Activated CD8-positive, alpha-beta T cell treated with anti-CD3 and anti-CD28 coated beads for 36 hours (primary cell): ENCODE results near the gene SERPINB5. TPM values are rescaled to one million over a fixed set of nuclear protein-coding genes. Genes with fewer than 3 reads are reported as not detected.

Experiments
- ATAC-seq: fragments of 200-7000 bp; cut with Tn5 transposase; one replicate; pipeline ENCODE4 v1.10.0; 2021; ENCODE audit warnings: mild to moderate bottlenecking, moderate library complexity
- CTCF ChIA-PET: fragments of 350-600 bp; sonication (Branson Sonifier 250); formaldehyde crosslinking; loops from one replicate; lab custom pipeline; 2021; ENCODE audit warnings: antibody characterized with exemption; lab: Charles Lee
- POLR2A ChIA-PET: fragments of 350-600 bp; sonication (Branson Sonifier 250); formaldehyde crosslinking; loops from one replicate; lab custom pipeline; 2021; ENCODE audit warnings: antibody characterized with exemption; lab: Charles Lee
- DNase-seq: peaks from one replicate; pipeline ENCODE4 v3.0.0-alpha.2; 2020
- H3K27ac Mint-ChIP-seq: one replicate; pipeline ENCODE4 v1.8.0; 2021; ENCODE audit warnings: mild to moderate bottlenecking, mixed read lengths
- H3K27me3 Mint-ChIP-seq: one replicate; pipeline ENCODE4 v1.8.0; 2021; ENCODE audit warnings: mixed read lengths
- H3K36me3 Mint-ChIP-seq: one replicate; pipeline ENCODE4 v1.8.0; 2021; ENCODE audit warnings: low read depth, mixed read lengths
- H3K4me1 Mint-ChIP-seq: one replicate; pipeline ENCODE4 v1.8.0; 2021; ENCODE audit warnings: low read depth, mixed read lengths
- H3K4me3 Mint-ChIP-seq: one replicate; pipeline ENCODE4 v1.8.0; 2021; ENCODE audit warnings: mild to moderate bottlenecking, moderate library complexity, mixed read lengths
- H3K9me3 Mint-ChIP-seq: one replicate; pipeline ENCODE4 v1.8.0; 2021; ENCODE audit warnings: mixed read lengths
- CTCF ChIP-seq: fragments of 200-600 bp; IDR thresholded peaks from one replicate; pipeline ENCODE4 v1.8.0; 2022; ENCODE audit warnings: antibody characterized with exemption, mild to moderate bottlenecking
- intact Hi-C: fragments of 100-400 bp; cut with micrococcal nuclease; formaldehyde crosslinking; loops from one replicate; pipeline ENCODE4 v1.10.0; 2022
- total RNA-seq, 2 experiments: library from RNA; stranded (reverse); gene quantifications; one replicate each; pipeline ENCODE4 v1.2.3, GENCODE V29; 2021

Gene SERPINB5
- total RNA-seq, 2 experiments from 2014 or later, result not detected

GRCh38 chr18:63460414-63460813 lies 16.3 kb upstream of the SERPINB5 start:
- ATAC-seq (no peak), DNase-seq (no peak)
- CTCF ChIA-PET, result interaction anchor here (0.8 to 1.5 kb wide), 2 partner anchors 21 to 45 kb away, joined by 3 to 4 read pairs; no protein-coding TSS in a partner anchor
- intact Hi-C loops, result no loop called here
- H3K36me3 Mint-ChIP-seq, result no peaks in the 10 kb centered on the region
- no peaks in the 10 kb centered on the region for H3K9me3 Mint-ChIP-seq
- H3K4me1 Mint-ChIP-seq, result no peaks in the 10 kb centered on the region
- peaks cover 12% of the 10 kb centered on the region for H3K27me3 Mint-ChIP-seq
- no peak for TF ChIP-seq CTCF
- H3K27ac Mint-ChIP-seq, result no peak overlapping the region
- H3K4me3 Mint-ChIP-seq, result no peak overlapping the region
- POLR2A ChIA-PET, result no interaction called here

GRCh38 chr18:63464434-63464833 lies 12.3 kb upstream of the SERPINB5 start:
- POLR2A ChIA-PET, result no interaction called here
- Mint-ChIP-seq H3K27ac (no peak overlapping the region), H3K27me3 (peaks cover 12% of the 10 kb centered on the region), H3K36me3 (no peaks in the 10 kb centered on the region), H3K9me3 (no peaks in the 10 kb centered on the region), H3K4me3 (no peak overlapping the region), H3K4me1 (no peaks in the 10 kb centered on the region)
- no peak for TF ChIP-seq CTCF
- no peak for DNase-seq
- no peak for ATAC-seq
- CTCF ChIA-PET, result interaction anchor here (1.1 to 1.3 kb wide), 2 partner anchors 18 to 42 kb away, joined by 3 to 5 read pairs; no protein-coding TSS in a partner anchor
- intact Hi-C loops, result no loop called here

- Mint-ChIP-seq H3K27ac (no peak overlapping the region), H3K27me3 (peaks cover 12% of the 10 kb centered on the region), H3K9me3 (no peaks in the 10 kb centered on the region), H3K4me3 (no peak overlapping the region), H3K36me3 (no peaks in the 10 kb centered on the region), H3K4me1 (no peaks in the 10 kb centered on the region)
- ATAC-seq, result peak; percentile 34
- peak; percentile 7 for DNase-seq
- TF ChIP-seq CTCF, result no peak
- ChIA-PET CTCF (interaction anchor here (1.3 kb wide), 1 partner anchor 41 kb away, joined by 5 read pairs; no protein-coding TSS in a partner anchor), POLR2A (no interaction called here)
- intact Hi-C loops, result no loop called here
These were observed 11.7 kb upstream of the SERPINB5 start for GRCh38 chr18:63465059-63465458.

GRCh38 chr18:63467699-63468098 lies 9.1 kb upstream of the SERPINB5 start:
- no peaks in the 10 kb centered on the region for H3K9me3 Mint-ChIP-seq
- H3K4me3 Mint-ChIP-seq, result no peak overlapping the region
- no peaks in the 10 kb centered on the region for H3K36me3 Mint-ChIP-seq
- intact Hi-C loops, result no loop called here
- DNase-seq, result no peak
- peaks cover 5% of the 10 kb centered on the region for H3K27me3 Mint-ChIP-seq
- POLR2A ChIA-PET, result interaction anchor here (0.8 kb wide), 1 partner anchor 43 kb away, joined by 3 read pairs; no protein-coding TSS in a partner anchor
- no peaks in the 10 kb centered on the region for H3K4me1 Mint-ChIP-seq
- ATAC-seq, result no peak
- no peak for TF ChIP-seq CTCF
- H3K27ac Mint-ChIP-seq, result no peak overlapping the region
- CTCF ChIA-PET, result interaction anchor here (1.0 kb wide), 1 partner anchor 10 kb away, joined by 3 read pairs; the partner anchor contains the start of gene SERPINB5

GRCh38 chr18:63468575-63468974 lies 8.2 kb upstream of the SERPINB5 start:
- ChIA-PET CTCF (interaction anchor here (1.0 kb wide), 1 partner anchor 9 kb away, joined by 3 read pairs; the partner anchor contains the start of gene SERPINB5), POLR2A (no interaction called here)
- TF ChIP-seq CTCF, result no peak
- Mint-ChIP-seq H3K9me3 (no peaks in the 10 kb centered on the region), H3K36me3 (no peaks in the 10 kb centered on the region), H3K27ac (no peak overlapping the region), H3K27me3 (peaks cover 3% of the 10 kb centered on the region), H3K4me3 (no peak overlapping the region), H3K4me1 (no peaks in the 10 kb centered on the region)
- intact Hi-C loops, result no loop called here
- ATAC-seq, result no peak
- no peak for DNase-seq
